ENCODE data around the gene MLLT10. TPM values are rescaled to one million over a fixed set of nuclear protein-coding genes. Genes with fewer than 3 reads are reported as not detected.

Gene MLLT10
- total RNA-seq, 1 donor = 37.6 TPM

DNA sequence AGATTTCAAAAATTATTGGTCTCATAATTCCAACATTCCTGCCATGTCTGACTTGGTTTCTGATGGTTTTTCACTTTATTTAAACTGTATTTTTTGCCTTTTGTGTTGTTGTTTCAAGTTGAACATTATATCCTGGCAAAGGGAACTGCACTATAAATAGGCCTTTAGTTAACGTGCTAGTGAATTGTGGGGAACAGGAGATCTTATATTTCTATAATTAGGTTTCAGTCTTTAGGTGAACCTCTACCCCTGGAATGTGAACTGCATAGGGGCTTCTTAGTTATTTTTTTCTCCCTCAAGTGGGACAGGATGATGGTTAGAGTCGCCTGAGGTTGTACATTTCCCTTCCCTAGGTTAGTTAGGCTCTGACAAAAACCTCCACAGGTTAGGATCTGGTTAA lies 128.6 kb downstream of the MLLT10 start:
- no peak overlapping the region for H3K27ac ChIP-seq (ENCODE audit: low read depth, low read length)
- no peak overlapping the region for H2AFZ ChIP-seq (ENCODE audit: low read length)
- H4K20me1 ChIP-seq (ENCODE audit: insufficient read depth, low read length) = no peaks in the 10 kb centered on the region
- no peaks in the 10 kb centered on the region for H3K36me3 ChIP-seq (ENCODE audit: insufficient read depth, low read length)
- DNase-seq (ENCODE audit: insufficient read length, low spot score, missing footprints) = no peak
- no peak overlapping the region for H3K4me3 ChIP-seq (ENCODE audit: insufficient read depth, low read length)
- peaks cover 80% of the 10 kb centered on the region for H3K79me2 ChIP-seq (ENCODE audit: insufficient read depth, low read length)
- H3K27me3 ChIP-seq (ENCODE audit: insufficient read depth, low read length) = no peaks in the 10 kb centered on the region
- no peaks in the 10 kb centered on the region for H3K9me3 ChIP-seq (ENCODE audit: low read depth, low read length)
- TF ChIP-seq, protein P1, sequence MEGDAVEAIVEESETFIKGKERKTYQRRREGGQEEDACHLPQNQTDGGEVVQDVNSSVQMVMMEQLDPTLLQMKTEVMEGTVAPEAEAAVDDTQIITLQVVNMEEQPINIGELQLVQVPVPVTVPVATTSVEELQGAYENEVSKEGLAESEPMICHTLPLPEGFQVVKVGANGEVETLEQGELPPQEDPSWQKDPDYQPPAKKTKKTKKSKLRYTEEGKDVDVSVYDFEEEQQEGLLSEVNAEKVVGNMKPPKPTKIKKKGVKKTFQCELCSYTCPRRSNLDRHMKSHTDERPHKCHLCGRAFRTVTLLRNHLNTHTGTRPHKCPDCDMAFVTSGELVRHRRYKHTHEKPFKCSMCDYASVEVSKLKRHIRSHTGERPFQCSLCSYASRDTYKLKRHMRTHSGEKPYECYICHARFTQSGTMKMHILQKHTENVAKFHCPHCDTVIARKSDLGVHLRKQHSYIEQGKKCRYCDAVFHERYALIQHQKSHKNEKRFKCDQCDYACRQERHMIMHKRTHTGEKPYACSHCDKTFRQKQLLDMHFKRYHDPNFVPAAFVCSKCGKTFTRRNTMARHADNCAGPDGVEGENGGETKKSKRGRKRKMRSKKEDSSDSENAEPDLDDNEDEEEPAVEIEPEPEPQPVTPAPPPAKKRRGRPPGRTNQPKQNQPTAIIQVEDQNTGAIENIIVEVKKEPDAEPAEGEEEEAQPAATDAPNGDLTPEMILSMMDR (IDR thresholded peaks at IDR 0.05; ENCODE audit: extremely low read depth, low read depth, low read length) = no peak
- H3K4me1 ChIP-seq (ENCODE audit: insufficient read depth, low read length) = no peaks in the 10 kb centered on the region
- H3K4me2 ChIP-seq (ENCODE audit: insufficient read depth, low read length) = no peak overlapping the region

DNA sequence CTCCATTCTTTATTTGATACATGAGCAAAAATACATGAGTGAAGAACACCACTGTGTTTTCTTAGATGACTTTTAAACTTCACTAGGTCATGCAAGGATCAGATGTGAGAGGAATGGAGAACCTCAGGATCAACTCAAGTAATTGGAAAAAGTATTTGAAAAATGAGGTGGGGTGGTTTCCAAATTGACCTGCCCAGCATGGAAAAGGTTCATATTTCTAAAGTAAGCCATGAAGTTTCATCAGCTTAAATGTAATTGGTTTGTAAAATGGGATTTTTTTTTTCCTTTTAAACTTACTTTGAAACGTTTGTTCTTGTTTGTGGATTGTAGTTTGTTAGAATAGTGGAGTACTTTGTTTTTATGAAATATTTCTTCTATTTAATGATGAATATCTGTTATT lies 134.8 kb downstream of the MLLT10 start:
- Histone ChIP-seq H2AFZ (ENCODE audit: low read length) (no peak overlapping the region), H3K4me2 (ENCODE audit: insufficient read depth, low read length) (no peak overlapping the region), H3K79me2 (ENCODE audit: insufficient read depth, low read length) (peaks cover 62% of the 10 kb centered on the region), H3K4me3 (ENCODE audit: insufficient read depth, low read length) (no peak overlapping the region), H4K20me1 (ENCODE audit: insufficient read depth, low read length) (no peaks in the 10 kb centered on the region), H3K27ac (ENCODE audit: low read depth, low read length) (no peak overlapping the region), H3K9me3 (ENCODE audit: low read depth, low read length) (no peaks in the 10 kb centered on the region), H3K27me3 (ENCODE audit: insufficient read depth, low read length) (no peaks in the 10 kb centered on the region), H3K4me1 (ENCODE audit: insufficient read depth, low read length) (no peaks in the 10 kb centered on the region), H3K36me3 (ENCODE audit: insufficient read depth, low read length) (peaks cover 7% of the 10 kb centered on the region)
- DNase-seq (ENCODE audit: insufficient read length, low spot score, missing footprints) = no peak
- TF ChIP-seq, protein P1 (IDR thresholded peaks at IDR 0.05; ENCODE audit: extremely low read depth, low read depth, low read length) = no peak

DNA sequence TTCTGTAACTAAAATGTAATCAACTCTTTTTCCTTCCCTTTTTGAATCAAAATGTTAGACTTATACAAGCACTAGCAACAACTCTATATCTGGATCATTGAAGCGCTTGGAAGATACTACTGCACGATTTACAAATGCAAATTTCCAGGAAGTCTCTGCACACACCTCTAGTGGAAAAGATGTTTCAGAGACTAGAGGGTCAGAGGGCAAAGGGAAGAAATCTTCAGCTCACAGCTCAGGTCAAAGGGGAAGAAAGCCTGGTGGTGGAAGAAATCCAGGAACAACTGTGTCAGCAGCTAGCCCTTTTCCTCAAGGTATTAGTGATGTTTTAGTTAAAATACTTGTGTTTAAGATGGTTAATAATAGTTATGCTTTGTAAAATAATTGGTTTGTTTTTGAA lies 136.4 kb downstream of the MLLT10 start:
- DNase-seq (ENCODE audit: insufficient read length, low spot score, missing footprints) = no peak
- Histone ChIP-seq H4K20me1 (ENCODE audit: insufficient read depth, low read length) (no peaks in the 10 kb centered on the region), H3K4me2 (ENCODE audit: insufficient read depth, low read length) (no peak overlapping the region), H3K9me3 (ENCODE audit: low read depth, low read length) (no peaks in the 10 kb centered on the region), H3K27ac (ENCODE audit: low read depth, low read length) (no peak overlapping the region), H3K4me3 (ENCODE audit: insufficient read depth, low read length) (no peak overlapping the region), H2AFZ (ENCODE audit: low read length) (no peak overlapping the region), H3K27me3 (ENCODE audit: insufficient read depth, low read length) (no peaks in the 10 kb centered on the region), H3K79me2 (ENCODE audit: insufficient read depth, low read length) (peaks cover 53% of the 10 kb centered on the region), H3K4me1 (ENCODE audit: insufficient read depth, low read length) (no peaks in the 10 kb centered on the region), H3K36me3 (ENCODE audit: insufficient read depth, low read length) (peaks cover 8% of the 10 kb centered on the region)
- TF ChIP-seq, protein P1 (IDR thresholded peaks at IDR 0.05; ENCODE audit: extremely low read depth, low read depth, low read length) = no peak

DNA sequence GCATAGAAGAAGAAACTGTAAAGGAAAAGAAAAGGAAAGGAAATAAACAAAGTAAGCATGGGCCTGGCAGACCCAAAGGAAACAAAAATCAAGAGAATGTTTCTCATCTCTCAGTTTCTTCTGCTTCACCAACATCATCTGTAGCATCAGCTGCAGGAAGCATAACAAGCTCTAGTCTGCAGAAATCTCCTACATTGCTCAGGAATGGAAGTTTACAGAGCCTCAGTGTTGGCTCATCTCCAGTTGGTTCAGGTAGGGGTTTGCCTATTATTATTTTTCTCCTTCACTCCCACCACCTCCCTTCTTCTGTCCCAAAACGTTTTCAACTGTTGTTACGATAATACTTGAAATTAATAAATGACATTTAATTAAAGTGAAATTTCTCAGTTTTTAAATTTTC lies 139.6 kb downstream of the MLLT10 start:
- Histone ChIP-seq H3K4me2 (ENCODE audit: insufficient read depth, low read length) (no peak overlapping the region), H4K20me1 (ENCODE audit: insufficient read depth, low read length) (no peaks in the 10 kb centered on the region), H3K36me3 (ENCODE audit: insufficient read depth, low read length) (peaks cover 8% of the 10 kb centered on the region), H3K27ac (ENCODE audit: low read depth, low read length) (no peak overlapping the region), H3K79me2 (ENCODE audit: insufficient read depth, low read length) (peaks cover 39% of the 10 kb centered on the region), H3K4me3 (ENCODE audit: insufficient read depth, low read length) (no peak overlapping the region), H3K9me3 (ENCODE audit: low read depth, low read length) (no peaks in the 10 kb centered on the region), H3K27me3 (ENCODE audit: insufficient read depth, low read length) (no peaks in the 10 kb centered on the region), H3K4me1 (ENCODE audit: insufficient read depth, low read length) (no peaks in the 10 kb centered on the region), H2AFZ (ENCODE audit: low read length) (no peak overlapping the region)
- TF ChIP-seq, protein P1 (IDR thresholded peaks at IDR 0.05; ENCODE audit: extremely low read depth, low read depth, low read length) = no peak
- DNase-seq (ENCODE audit: insufficient read length, low spot score, missing footprints) = no peak

All from osteoblast (primary cell).